Liver (tissue), 9 donors: ENCODE measurements around the gene ANKRD33B. TPM values are rescaled to one million over a fixed set of nuclear protein-coding genes. Genes with fewer than 3 reads are reported as not detected.

ENCODE experiments used
- DNase-seq: peaks from one replicate; pipeline ENCODE4 v3.0.0-alpha.2; 2017; ENCODE audit warnings: low spot score
- H3K27ac ChIP-seq, 2 donors: one replicate each; pipeline ENCODE4 v1.7.0; 2013; ENCODE audit warnings: inconsistent platforms in 2 of 2, low read length in 2 of 2, control low read depth in 1 of 2, low read depth in 1 of 2, mild to moderate bottlenecking in 1 of 2
- H3K27me3 ChIP-seq, 4 donors: one replicate each; pipeline versions ENCODE4 v1.6.1 to v1.7.0; 2013; ENCODE audit warnings: low read length in 3 of 4, inconsistent platforms in 1 of 4, mild to moderate bottlenecking in 1 of 4, moderate library complexity in 1 of 4; ENCODE audit not compliant: control insufficient read depth in 4 of 4, insufficient read depth in 4 of 4
- H3K36me3 ChIP-seq, 4 donors: one replicate each; pipeline versions ENCODE4 v1.6.1 to v1.7.0; 2013; ENCODE audit warnings: low read length in 3 of 4, mild to moderate bottlenecking in 3 of 4, low read depth in 1 of 4, moderate library complexity in 1 of 4; ENCODE audit not compliant: control insufficient read depth in 4 of 4, insufficient read depth in 3 of 4
- H3K4me1 ChIP-seq, 4 donors: one replicate each; pipeline versions ENCODE4 v1.6.1 to v1.7.0; 2013; ENCODE audit warnings: low read length in 3 of 4, mild to moderate bottlenecking in 3 of 4, moderate library complexity in 1 of 4; ENCODE audit not compliant: control insufficient read depth in 4 of 4, insufficient read depth in 4 of 4
- H3K4me3 ChIP-seq, 3 donors: one replicate each; pipeline versions ENCODE4 v1.6.1 to v1.7.0; 2013; ENCODE audit warnings: low read length in 3 of 3, control low read depth in 1 of 3, low read depth in 1 of 3, mild to moderate bottlenecking in 1 of 3
- H3K9ac ChIP-seq, 2 donors: one replicate each; pipeline ENCODE4 v1.7.0; 2013; ENCODE audit warnings: low read length in 2 of 2, mild to moderate bottlenecking in 2 of 2, moderate library complexity in 2 of 2, control low read depth in 1 of 2, low read depth in 1 of 2
- H3K9me3 ChIP-seq, 4 donors: one replicate each; pipeline versions ENCODE4 v1.6.1 to v1.7.0; 2013; ENCODE audit warnings: low read length in 3 of 4; ENCODE audit not compliant: control insufficient read depth in 4 of 4
- ATF3 ChIP-seq: IDR thresholded peaks from 2 replicates; pipeline ENCODE4 v1.6.1; 2016; ENCODE audit warnings: antibody characterized with exemption
- CTCF ChIP-seq: fragments of 150-350 bp; IDR thresholded peaks from 2 replicates; pipeline ENCODE4 v1.5.1; 2017; ENCODE audit warnings: improper control_type of control experiment, low read depth, low read length; ENCODE audit not compliant: missing input control
- EGR1 ChIP-seq, 2 donors: IDR thresholded peaks; 2 replicates each; pipeline ENCODE4 v1.6.1; 2016 to 2018; ENCODE audit warnings: antibody characterized with exemption in 2 of 2, low read depth in 2 of 2
- FOXA1 ChIP-seq: IDR thresholded peaks from 2 replicates; pipeline ENCODE4 v1.6.1; 2016; ENCODE audit warnings: antibody characterized with exemption
- FOXA2 ChIP-seq: IDR thresholded peaks from 2 replicates; pipeline ENCODE4 v1.6.1; 2016; ENCODE audit warnings: antibody characterized with exemption
- GABPA ChIP-seq, 2 donors: IDR thresholded peaks in 1 of 2; conservative IDR thresholded peaks in 1 of 2; 2 replicates each; pipeline ENCODE4 v1.6.1; 2016; ENCODE audit warnings: antibody characterized with exemption in 2 of 2, mild to moderate bottlenecking in 1 of 2, moderate library complexity in 1 of 2
- HNF4A ChIP-seq, 2 donors: conservative IDR thresholded peaks; 2 replicates each; pipeline ENCODE4 v1.6.1; 2016; ENCODE audit warnings: antibody characterized with exemption in 2 of 2, mild to moderate bottlenecking in 2 of 2
- HNF4G ChIP-seq: IDR thresholded peaks from 2 replicates; pipeline ENCODE4 v1.6.1; 2016; ENCODE audit warnings: antibody characterized with exemption
- JUND ChIP-seq, 2 donors: IDR thresholded peaks; 2 replicates each; pipeline ENCODE4 v1.6.1; 2016; ENCODE audit warnings: antibody characterized with exemption in 2 of 2
- MAX ChIP-seq: IDR thresholded peaks from 2 replicates; pipeline ENCODE4 v1.6.1; 2016; ENCODE audit warnings: antibody characterized with exemption
- NR2F2 ChIP-seq: IDR thresholded peaks from 2 replicates; pipeline ENCODE4 v1.6.1; 2016; ENCODE audit warnings: antibody characterized with exemption
- RAD21 ChIP-seq, 2 donors: IDR thresholded peaks; 2 replicates each; pipeline ENCODE4 v1.6.1; 2016; ENCODE audit warnings: antibody characterized with exemption in 2 of 2, mild to moderate bottlenecking in 2 of 2
- REST ChIP-seq: IDR thresholded peaks from 2 replicates; pipeline ENCODE4 v1.6.1; 2016; ENCODE audit warnings: antibody characterized with exemption, mild to moderate bottlenecking
- RXRA ChIP-seq, 2 donors: IDR thresholded peaks; 2 replicates each; pipeline ENCODE4 v1.6.1; 2017 to 2018; ENCODE audit warnings: antibody characterized with exemption in 2 of 2, mild to moderate bottlenecking in 1 of 2
- SP1 ChIP-seq: IDR thresholded peaks from 2 replicates; pipeline ENCODE4 v1.6.1; 2018; ENCODE audit warnings: antibody characterized with exemption, mild to moderate bottlenecking
- TAF1 ChIP-seq: conservative IDR thresholded peaks from 2 replicates; pipeline ENCODE4 v1.6.1; 2016; ENCODE audit warnings: antibody characterized with exemption, mild to moderate bottlenecking
- YY1 ChIP-seq: IDR thresholded peaks from 2 replicates; pipeline ENCODE4 v1.6.1; 2016; ENCODE audit warnings: antibody characterized with exemption, mild to moderate bottlenecking
- ZBTB33 ChIP-seq: IDR thresholded peaks from 2 replicates; pipeline ENCODE4 v1.6.1; 2016; ENCODE audit warnings: antibody characterized with exemption
- WGBS: extraction: QIAGEN DNeasy Blood & Tissue Kit; methylation state at CpG from one replicate; pipeline ENCODE4 v1.1.7; 2013; 5-methylcytosine and 5-hydroxymethylcytosine counted together
- polyA plus RNA-seq, 2 donors: library from polyadenylated mRNA; stranded (reverse) in 1 of 2; unstranded in 1 of 2; fragments of 200-250 nt in 1 of 2; fragments of >200 nt in 1 of 2; fragmentation: Nextera tagmentation in 1 of 2; extraction: Ambion mirVana in 1 of 2; gene quantifications; one replicate each; pipeline versions ENCODE4 v1.2.1 to v1.2.3, GENCODE V29; 2013 to 2015
- total RNA-seq, 2 donors: library from RNA; depleted of rRNA; stranded (reverse); fragments of >200 nt; gene quantifications; one replicate each; pipeline ENCODE4 v1.2.3, GENCODE V29; 2014
- donor health status: healthy.
- donor health status: healthy.
- donor health status: healthy.
- donor health status: healthy.
- donor health status: healthy.

The ANKRD33B gene
- total and polyA plus RNA-seq, 4 donors, result 0.09 to 1.9 (median 0.25) TPM; not detected in 1

GRCh38 chr5:10686890-10687289 lies 123.0 kb downstream of the ANKRD33B start:
- H3K4me1 ChIP-seq, result no peaks in the 10 kb centered on the region
- H3K27me3 ChIP-seq, result no peaks in the 10 kb centered on the region
- H3K9me3 ChIP-seq, result no peaks in the 10 kb centered on the region
- H3K9ac ChIP-seq, result no peak overlapping the region
- no peak overlapping the region for H3K27ac ChIP-seq
- DNase-seq, result no peak
- WGBS, result 97% methylated on average over 2 of the region's 2 CpGs
- H3K36me3 ChIP-seq, result peaks cover 4 to 17% (median 11%) of the 10 kb centered on the region in 4 donors
- H3K4me3 ChIP-seq, result no peak overlapping the region
- TF ChIP-seq MAX (no peak), YY1 (no peak), SP1 (no peak), ATF3 (no peak), ZBTB33 (no peak), EGR1 (IDR thresholded peaks at IDR 0.05; ENCODE audit: low read depth in 2 of 2) (no peak), FOXA2 (no peak), NR2F2 (no peak), JUND (IDR thresholded peaks at IDR 0.05) (no peak), HNF4G (no peak), HNF4A (conservative IDR thresholded peaks at IDR 0.05) (no peak), REST (no peak), TAF1 (no peak), RAD21 (IDR thresholded peaks at IDR 0.05) (no peak), CTCF (no peak), GABPA (IDR thresholded peaks at IDR 0.05 in 1 of 2, conservative IDR thresholded peaks at IDR 0.05 in 1 of 2) (no peak), FOXA1 (no peak), RXRA (IDR thresholded peaks at IDR 0.05) (no peak)
